ENCODE data around the gene CREB5. TPM values are rescaled to one million over a fixed set of nuclear protein-coding genes. Genes with fewer than 3 reads are reported as not detected.

Gene CREB5
- total RNA-seq, 1 donor from 2014 or later, result 0.80 TPM

GRCh38 chr7:28570113-28570969 lies 158.0 kb downstream of the CREB5 start:
- intact Hi-C loops (cut with micrococcal nuclease), result loop anchor here (2.0 kb wide), 1 partner anchor 160 kb away; no protein-coding TSS in a partner anchor
- ChIA-PET CTCF (no interaction called here), POLR2A (interaction anchor here (0.6 kb wide), 2 partner anchors 37 to 371 kb away, joined by 3 to 4 read pairs; no protein-coding TSS in a partner anchor)
- no peak overlapping the region for H3K27ac Mint-ChIP-seq
- no peaks in the 10 kb centered on the region for H3K9me3 Mint-ChIP-seq
- H3K27me3 Mint-ChIP-seq, result peaks cover 11% of the 10 kb centered on the region
- H3K4me1 Mint-ChIP-seq, result peaks cover 28% of the 10 kb centered on the region
- ATAC-seq (ENCODE audit: low read depth), result peak; percentile 94
- peak; percentile 22 for DNase-seq
- peak overlapping the region; percentile 29 for H3K4me3 Mint-ChIP-seq
- no peak for TF ChIP-seq CTCF (IDR thresholded peaks at IDR 0.05)
- H3K36me3 Mint-ChIP-seq (ENCODE audit: low read depth), result no peaks in the 10 kb centered on the region

GRCh38 chr7:28570970-28571288 lies 158.6 kb downstream of the CREB5 start:
- intact Hi-C loops (cut with micrococcal nuclease), result loop anchor here (2.0 kb wide), 1 partner anchor 160 kb away; no protein-coding TSS in a partner anchor
- Mint-ChIP-seq H3K9me3 (no peaks in the 10 kb centered on the region), H3K27me3 (peaks cover 14% of the 10 kb centered on the region), H3K36me3 (ENCODE audit: low read depth) (no peaks in the 10 kb centered on the region), H3K4me1 (peaks cover 28% of the 10 kb centered on the region), H3K27ac (no peak overlapping the region), H3K4me3 (no peak overlapping the region)
- no peak for TF ChIP-seq CTCF (IDR thresholded peaks at IDR 0.05)
- DNase-seq (no peak), ATAC-seq (ENCODE audit: low read depth) (no peak)
- POLR2A ChIA-PET, result no interaction called here
- CTCF ChIA-PET, result no interaction called here

DNA sequence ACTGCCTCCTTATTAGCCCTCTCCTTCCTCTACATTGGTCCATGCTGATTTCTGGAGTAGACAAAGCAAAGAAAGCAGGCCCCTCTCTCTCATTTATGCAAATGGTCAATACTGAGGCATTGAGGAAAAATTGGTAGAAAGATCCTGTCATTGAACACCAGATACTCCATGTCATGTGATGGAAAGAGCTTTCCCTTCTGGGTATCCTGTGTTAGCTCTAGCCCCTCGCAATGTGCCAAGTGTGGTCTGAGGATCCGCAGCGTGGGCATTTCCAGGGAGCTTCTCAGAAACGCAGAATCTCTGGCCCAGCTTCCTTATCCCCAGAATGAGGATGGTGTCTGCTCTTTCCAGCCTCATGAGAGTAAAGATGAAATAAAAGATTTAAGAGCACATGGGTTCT lies 159.1 kb downstream of the CREB5 start:
- Mint-ChIP-seq H3K27me3 (peaks cover 17% of the 10 kb centered on the region), H3K4me1 (peaks cover 28% of the 10 kb centered on the region), H3K27ac (no peak overlapping the region), H3K9me3 (no peaks in the 10 kb centered on the region), H3K4me3 (no peak overlapping the region), H3K36me3 (ENCODE audit: low read depth) (no peaks in the 10 kb centered on the region)
- ATAC-seq (ENCODE audit: low read depth), result no peak
- no peak for TF ChIP-seq CTCF (IDR thresholded peaks at IDR 0.05)
- ChIA-PET CTCF (no interaction called here), POLR2A (no interaction called here)
- intact Hi-C loops (cut with micrococcal nuclease), result loop anchor here (2.0 kb wide), 1 partner anchor 161 kb away; no protein-coding TSS in a partner anchor
- no peak for DNase-seq

- H3K9me3 Mint-ChIP-seq, result no peaks in the 10 kb centered on the region
- DNase-seq (no peak), ATAC-seq (ENCODE audit: low read depth) (no peak)
- H3K4me3 Mint-ChIP-seq, result no peak overlapping the region
- H3K27me3 Mint-ChIP-seq, result peaks cover 17% of the 10 kb centered on the region
- H3K4me1 Mint-ChIP-seq, result peaks cover 28% of the 10 kb centered on the region
- POLR2A ChIA-PET, result interaction anchor here (0.6 kb wide), 1 partner anchor 18 kb away, joined by 3 read pairs; no protein-coding TSS in a partner anchor
- H3K27ac Mint-ChIP-seq, result no peak overlapping the region
- intact Hi-C loops (cut with micrococcal nuclease), result no loop called here
- no peak for TF ChIP-seq CTCF (IDR thresholded peaks at IDR 0.05)
- CTCF ChIA-PET, result no interaction called here
- H3K36me3 Mint-ChIP-seq (ENCODE audit: low read depth), result no peaks in the 10 kb centered on the region
Observed at GRCh38 chr7:28572321-28573058, 160.2 kb downstream of the CREB5 start.

GRCh38 chr7:28573059-28573553 lies 160.8 kb downstream of the CREB5 start:
- H3K27me3 Mint-ChIP-seq, result peaks cover 17% of the 10 kb centered on the region
- POLR2A ChIA-PET, result interaction anchor here (0.6 kb wide), 1 partner anchor 18 kb away, joined by 3 read pairs; no protein-coding TSS in a partner anchor
- peak; percentile 32 for ATAC-seq (ENCODE audit: low read depth)

More at GRCh38 chr7:28573059-28573553, 160.8 kb downstream of the CREB5 start:
- Mint-ChIP-seq H3K27ac (no peak overlapping the region), H3K4me3 (no peak overlapping the region), H3K4me1 (peaks cover 28% of the 10 kb centered on the region), H3K9me3 (no peaks in the 10 kb centered on the region), H3K36me3 (ENCODE audit: low read depth) (no peaks in the 10 kb centered on the region)
- no peak for TF ChIP-seq CTCF (IDR thresholded peaks at IDR 0.05)
- CTCF ChIA-PET, result no interaction called here
- DNase-seq, result no peak
- intact Hi-C loops (cut with micrococcal nuclease), result no loop called here
